ENCODE measurements around the gene GABRR2. TPM values are rescaled to one million over a fixed set of nuclear protein-coding genes. Genes with fewer than 3 reads are reported as not detected.

The GABRR2 gene
- total and polyA plus RNA-seq, 4 donors, result 0.10 to 1.7 (median 0.35) TPM

DNA sequence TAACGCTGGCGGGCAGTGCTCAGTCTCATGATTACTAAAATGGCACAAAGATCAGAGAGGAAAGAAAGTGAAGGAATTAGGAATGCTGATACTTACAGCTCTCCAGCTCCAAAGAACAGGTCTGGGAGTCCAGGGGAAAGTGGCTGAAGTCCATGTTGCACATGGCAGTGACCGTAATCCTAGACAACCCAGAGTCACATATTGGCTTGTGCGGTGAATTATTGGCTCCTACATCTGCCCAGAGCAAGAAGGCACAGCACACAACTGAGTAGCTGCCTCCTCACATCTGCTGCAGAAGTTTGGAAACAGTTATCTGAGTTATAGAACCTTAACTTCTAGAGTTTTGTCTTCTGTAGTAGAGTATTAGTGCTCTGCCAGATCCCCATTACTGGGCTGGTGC lies 47.2 kb downstream of the GABRR2 start:
- 96% methylated on average over 4 of the region's 4 CpGs for WGBS
- no peak overlapping the region for H3K4me3 ChIP-seq (ENCODE audit: low read depth in 1 of 3, low read length in 3 of 3)
- H3K9me3 ChIP-seq (ENCODE audit: control insufficient read depth in 4 of 4, low read length in 3 of 4), result no peaks in the 10 kb centered on the region
- H3K27ac ChIP-seq (ENCODE audit: low read depth in 1 of 2, low read length in 2 of 2), result no peak overlapping the region
- no peaks in the 10 kb centered on the region for H3K27me3 ChIP-seq (ENCODE audit: control insufficient read depth in 4 of 4, insufficient read depth in 4 of 4, low read length in 3 of 4)
- TF ChIP-seq RAD21 (IDR thresholded peaks at IDR 0.05) (no peak), GABPA (IDR thresholded peaks at IDR 0.05 in 1 of 2, conservative IDR thresholded peaks at IDR 0.05 in 1 of 2) (no peak), JUND (IDR thresholded peaks at IDR 0.05) (no peak), FOXA1 (IDR thresholded peaks at IDR 0.05) (no peak), FOXA2 (IDR thresholded peaks at IDR 0.05) (no peak), CTCF (IDR thresholded peaks at IDR 0.05; ENCODE audit: low read depth, low read length, missing input control) (no peak), EGR1 (IDR thresholded peaks at IDR 0.05; ENCODE audit: low read depth in 2 of 2) (no peak), RXRA (IDR thresholded peaks at IDR 0.05) (no peak), YY1 (IDR thresholded peaks at IDR 0.05) (no peak), SP1 (IDR thresholded peaks at IDR 0.05) (no peak), HNF4G (IDR thresholded peaks at IDR 0.05) (no peak), TAF1 (conservative IDR thresholded peaks at IDR 0.05) (no peak)
- TF ChIP-seq, protein P1, sequence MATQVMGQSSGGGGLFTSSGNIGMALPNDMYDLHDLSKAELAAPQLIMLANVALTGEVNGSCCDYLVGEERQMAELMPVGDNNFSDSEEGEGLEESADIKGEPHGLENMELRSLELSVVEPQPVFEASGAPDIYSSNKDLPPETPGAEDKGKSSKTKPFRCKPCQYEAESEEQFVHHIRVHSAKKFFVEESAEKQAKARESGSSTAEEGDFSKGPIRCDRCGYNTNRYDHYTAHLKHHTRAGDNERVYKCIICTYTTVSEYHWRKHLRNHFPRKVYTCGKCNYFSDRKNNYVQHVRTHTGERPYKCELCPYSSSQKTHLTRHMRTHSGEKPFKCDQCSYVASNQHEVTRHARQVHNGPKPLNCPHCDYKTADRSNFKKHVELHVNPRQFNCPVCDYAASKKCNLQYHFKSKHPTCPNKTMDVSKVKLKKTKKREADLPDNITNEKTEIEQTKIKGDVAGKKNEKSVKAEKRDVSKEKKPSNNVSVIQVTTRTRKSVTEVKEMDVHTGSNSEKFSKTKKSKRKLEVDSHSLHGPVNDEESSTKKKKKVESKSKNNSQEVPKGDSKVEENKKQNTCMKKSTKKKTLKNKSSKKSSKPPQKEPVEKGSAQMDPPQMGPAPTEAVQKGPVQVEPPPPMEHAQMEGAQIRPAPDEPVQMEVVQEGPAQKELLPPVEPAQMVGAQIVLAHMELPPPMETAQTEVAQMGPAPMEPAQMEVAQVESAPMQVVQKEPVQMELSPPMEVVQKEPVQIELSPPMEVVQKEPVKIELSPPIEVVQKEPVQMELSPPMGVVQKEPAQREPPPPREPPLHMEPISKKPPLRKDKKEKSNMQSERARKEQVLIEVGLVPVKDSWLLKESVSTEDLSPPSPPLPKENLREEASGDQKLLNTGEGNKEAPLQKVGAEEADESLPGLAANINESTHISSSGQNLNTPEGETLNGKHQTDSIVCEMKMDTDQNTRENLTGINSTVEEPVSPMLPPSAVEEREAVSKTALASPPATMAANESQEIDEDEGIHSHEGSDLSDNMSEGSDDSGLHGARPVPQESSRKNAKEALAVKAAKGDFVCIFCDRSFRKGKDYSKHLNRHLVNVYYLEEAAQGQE (IDR thresholded peaks at IDR 0.05), result no peak
- TF ChIP-seq, protein P2, sequence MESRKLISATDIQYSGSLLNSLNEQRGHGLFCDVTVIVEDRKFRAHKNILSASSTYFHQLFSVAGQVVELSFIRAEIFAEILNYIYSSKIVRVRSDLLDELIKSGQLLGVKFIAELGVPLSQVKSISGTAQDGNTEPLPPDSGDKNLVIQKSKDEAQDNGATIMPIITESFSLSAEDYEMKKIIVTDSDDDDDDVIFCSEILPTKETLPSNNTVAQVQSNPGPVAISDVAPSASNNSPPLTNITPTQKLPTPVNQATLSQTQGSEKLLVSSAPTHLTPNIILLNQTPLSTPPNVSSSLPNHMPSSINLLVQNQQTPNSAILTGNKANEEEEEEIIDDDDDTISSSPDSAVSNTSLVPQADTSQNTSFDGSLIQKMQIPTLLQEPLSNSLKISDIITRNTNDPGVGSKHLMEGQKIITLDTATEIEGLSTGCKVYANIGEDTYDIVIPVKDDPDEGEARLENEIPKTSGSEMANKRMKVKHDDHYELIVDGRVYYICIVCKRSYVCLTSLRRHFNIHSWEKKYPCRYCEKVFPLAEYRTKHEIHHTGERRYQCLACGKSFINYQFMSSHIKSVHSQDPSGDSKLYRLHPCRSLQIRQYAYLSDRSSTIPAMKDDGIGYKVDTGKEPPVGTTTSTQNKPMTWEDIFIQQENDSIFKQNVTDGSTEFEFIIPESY (IDR thresholded peaks at IDR 0.05), result no peak
- no peak for DNase-seq (ENCODE audit: low spot score)
- no peaks in the 10 kb centered on the region for H3K4me1 ChIP-seq (ENCODE audit: control insufficient read depth in 4 of 4, insufficient read depth in 4 of 4, low read length in 3 of 4)
- no peak overlapping the region for H3K9ac ChIP-seq (ENCODE audit: low read depth in 1 of 2, low read length in 2 of 2)
- H3K36me3 ChIP-seq (ENCODE audit: control insufficient read depth in 4 of 4, insufficient read depth in 3 of 4, low read depth in 1 of 4, low read length in 3 of 4), result no peaks in the 10 kb centered on the region

GRCh38 chr6:89264296-89264695 lies 50.8 kb downstream of the GABRR2 start:
- no peaks in the 10 kb centered on the region for H3K9me3 ChIP-seq (ENCODE audit: control insufficient read depth in 4 of 4, low read length in 3 of 4)
- H3K9ac ChIP-seq (ENCODE audit: low read depth in 1 of 2, low read length in 2 of 2), result no peak overlapping the region
- no peak overlapping the region for H3K4me3 ChIP-seq (ENCODE audit: low read depth in 1 of 3, low read length in 3 of 3)
- WGBS, result 96% methylated on average over 20 of the region's 20 CpGs
- no peaks in the 10 kb centered on the region for H3K4me1 ChIP-seq (ENCODE audit: control insufficient read depth in 4 of 4, insufficient read depth in 4 of 4, low read length in 3 of 4)
- H3K27me3 ChIP-seq (ENCODE audit: control insufficient read depth in 4 of 4, insufficient read depth in 4 of 4, low read length in 3 of 4), result no peaks in the 10 kb centered on the region
- no peaks in the 10 kb centered on the region for H3K36me3 ChIP-seq (ENCODE audit: control insufficient read depth in 4 of 4, insufficient read depth in 3 of 4, low read depth in 1 of 4, low read length in 3 of 4)
- DNase-seq (ENCODE audit: low spot score), result no peak
- TF ChIP-seq ATF3 (IDR thresholded peaks at IDR 0.05), result no peak
- TF ChIP-seq, protein P1 (IDR thresholded peaks at IDR 0.05), result no peak
- TF ChIP-seq RAD21 (IDR thresholded peaks at IDR 0.05), result no peak
- TF ChIP-seq, protein P3, sequence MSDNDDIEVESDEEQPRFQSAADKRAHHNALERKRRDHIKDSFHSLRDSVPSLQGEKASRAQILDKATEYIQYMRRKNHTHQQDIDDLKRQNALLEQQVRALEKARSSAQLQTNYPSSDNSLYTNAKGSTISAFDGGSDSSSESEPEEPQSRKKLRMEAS (IDR thresholded peaks at IDR 0.05), result no peak
- TF ChIP-seq CTCF (IDR thresholded peaks at IDR 0.05; ENCODE audit: low read depth, low read length, missing input control), result no peak
- no peak for TF ChIP-seq FOXA1 (IDR thresholded peaks at IDR 0.05)
- no peak for TF ChIP-seq RXRA (IDR thresholded peaks at IDR 0.05)
- H3K27ac ChIP-seq (ENCODE audit: low read depth in 1 of 2, low read length in 2 of 2), result no peak overlapping the region
